ENCODE results near the gene ZNF219. TPM values are rescaled to one million over a fixed set of nuclear protein-coding genes. Genes with fewer than 3 reads are reported as not detected.

Gene ZNF219
- total RNA-seq, 3 donors from 2014 or later, result 32.4 to 62.2 (median 32.8) TPM

DNA sequence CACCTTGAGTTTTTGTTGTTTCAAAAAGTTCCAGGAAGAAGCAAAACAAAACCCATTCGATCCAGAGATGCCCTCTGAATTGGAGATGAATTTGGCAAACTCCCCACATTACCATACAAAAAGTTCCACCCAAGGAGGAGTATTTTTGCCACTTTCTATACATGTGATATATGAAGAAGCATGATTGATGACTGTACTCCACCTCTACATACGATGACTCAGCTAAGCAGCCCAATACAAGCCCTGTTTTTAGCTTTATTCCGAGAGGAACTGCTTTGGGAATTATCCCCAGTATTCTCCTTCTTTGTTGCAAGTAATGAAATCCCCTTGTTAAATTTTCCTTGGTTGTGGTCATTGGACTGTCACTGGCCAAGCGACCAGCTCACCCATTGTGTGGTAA lies 13.8 kb upstream of the ZNF219 start:
- no peak for DNase-seq (ENCODE audit: low spot score in 2 of 2)
- no peaks in the 10 kb centered on the region for H3K9me3 ChIP-seq
- H3K4me1 ChIP-seq, result no peaks in the 10 kb centered on the region
- intact Hi-C loops (cut with DNase I; ENCODE audit: low total_unique reads), result no loop called here
- TF ChIP-seq POLR2AphosphoS5 (IDR thresholded peaks at IDR 0.05) (no peak), CTCF (IDR thresholded peaks at IDR 0.05) (no peak), POLR2A (IDR thresholded peaks at IDR 0.05) (no peak)
- H3K36me3 ChIP-seq, result no peaks in the 10 kb centered on the region
- H3K27ac ChIP-seq, result no peak overlapping the region
- H3K27me3 ChIP-seq, result no peaks in the 10 kb centered on the region
- H3K4me3 ChIP-seq, result no peak overlapping the region

DNA sequence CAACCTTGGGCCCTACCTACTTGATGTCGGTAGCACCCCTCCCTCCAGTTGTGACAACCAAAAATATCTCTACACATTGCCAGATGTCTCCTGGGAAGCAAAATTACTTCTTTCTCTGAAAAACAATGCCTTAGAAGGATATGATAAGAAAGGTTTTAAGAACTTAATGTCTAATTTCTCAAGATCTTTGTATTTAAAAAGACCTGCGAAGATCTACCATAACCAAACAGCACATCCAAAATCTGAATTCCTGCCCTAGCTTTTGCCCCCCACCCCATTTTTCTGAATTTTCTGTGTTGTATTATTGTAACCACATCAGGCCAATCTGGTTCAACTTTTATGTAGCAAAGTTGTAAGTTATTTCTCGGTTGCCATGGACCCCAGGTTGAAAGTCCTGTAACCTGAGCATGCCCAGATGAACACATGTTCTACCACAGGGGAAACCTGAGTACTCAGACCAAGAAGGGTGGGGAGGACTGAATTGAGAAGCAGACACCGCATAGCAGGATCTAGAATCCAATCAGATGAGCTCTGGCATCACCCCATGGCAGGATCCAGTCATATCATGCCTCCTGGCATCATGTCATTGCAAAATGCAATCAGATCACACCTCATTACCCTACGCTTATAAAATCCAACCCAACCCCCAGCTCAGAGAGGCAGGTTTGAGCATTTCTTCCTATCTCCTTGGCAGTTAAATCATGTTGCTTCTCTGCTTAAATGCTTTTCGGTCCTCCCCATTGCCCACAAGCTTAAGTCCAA lies 11.1 kb upstream of the ZNF219 start:
- Histone ChIP-seq H3K27me3 (no peaks in the 10 kb centered on the region), H3K4me3 (no peak overlapping the region), H3K27ac (no peak overlapping the region), H3K36me3 (no peaks in the 10 kb centered on the region), H3K4me1 (peaks cover 8 to 14% of the 10 kb centered on the region in 2 donors), H3K9me3 (no peaks in the 10 kb centered on the region)
- TF ChIP-seq POLR2A (IDR thresholded peaks at IDR 0.05) (no peak), CTCF (IDR thresholded peaks at IDR 0.05) (no peak), POLR2AphosphoS5 (IDR thresholded peaks at IDR 0.05) (no peak)
- DNase-seq (ENCODE audit: low spot score in 2 of 2), result no peak
- intact Hi-C loops (cut with DNase I; ENCODE audit: low total_unique reads), result no loop called here

GRCh38 chr14:21108791-21109190 lies 10.3 kb upstream of the ZNF219 start:
- Histone ChIP-seq H3K4me1 (peaks cover 8 to 14% of the 10 kb centered on the region in 2 donors), H3K27ac (no peak overlapping the region), H3K36me3 (no peaks in the 10 kb centered on the region), H3K9me3 (no peaks in the 10 kb centered on the region), H3K27me3 (no peaks in the 10 kb centered on the region), H3K4me3 (no peak overlapping the region)
- no peak for TF ChIP-seq POLR2A (IDR thresholded peaks at IDR 0.05)
- no peak for TF ChIP-seq CTCF (IDR thresholded peaks at IDR 0.05)
- TF ChIP-seq POLR2AphosphoS5 (IDR thresholded peaks at IDR 0.05), result no peak
- no peak for DNase-seq (ENCODE audit: low spot score in 2 of 2)
- intact Hi-C loops (cut with DNase I; ENCODE audit: low total_unique reads), result no loop called here

GRCh38 chr14:21107283-21107800 lies 8.9 kb upstream of the ZNF219 start:
- H3K4me1 ChIP-seq, result peaks cover 8 to 17% of the 10 kb centered on the region in 2 donors
- intact Hi-C loops (cut with DNase I; ENCODE audit: low total_unique reads), result no loop called here
- no peaks in the 10 kb centered on the region for H3K9me3 ChIP-seq
- H3K27me3 ChIP-seq, result no peaks in the 10 kb centered on the region
- TF ChIP-seq POLR2AphosphoS5 (IDR thresholded peaks at IDR 0.05) (no peak), POLR2A (IDR thresholded peaks at IDR 0.05) (no peak), CTCF (IDR thresholded peaks at IDR 0.05) (no peak)
- no peak overlapping the region for H3K4me3 ChIP-seq
- peak overlapping the region; percentile 71 to 99 for H3K27ac ChIP-seq
- H3K36me3 ChIP-seq, result no peaks in the 10 kb centered on the region
- DNase-seq (ENCODE audit: low spot score in 2 of 2), result no peak

GRCh38 chr14:21106498-21107282 lies 8.2 kb upstream of the ZNF219 start:
- peak in 2 of 3 donors; percentile 30 to 38 for TF ChIP-seq POLR2AphosphoS5 (IDR thresholded peaks at IDR 0.05)
- TF ChIP-seq CTCF (IDR thresholded peaks at IDR 0.05), result peak; percentile 66 to 87 (median 76)
- no peak for TF ChIP-seq POLR2A (IDR thresholded peaks at IDR 0.05)
- no peaks in the 10 kb centered on the region for H3K9me3 ChIP-seq
- DNase-seq (ENCODE audit: low spot score in 2 of 2), result peak; percentile 77 to 82
- intact Hi-C loops (cut with DNase I; ENCODE audit: low total_unique reads), result no loop called here
- H3K4me3 ChIP-seq, result peak overlapping the region in 1 of 3 donors; percentile 42
- no peaks in the 10 kb centered on the region for H3K27me3 ChIP-seq
- no peaks in the 10 kb centered on the region for H3K36me3 ChIP-seq
- H3K27ac ChIP-seq, result peak overlapping the region; percentile 71 to 99
- peaks cover 8 to 17% of the 10 kb centered on the region in 2 donors for H3K4me1 ChIP-seq

All from breast epithelium (tissue), 4 donors.